Naive thymus-derived CD4-positive, alpha-beta T cell (primary cell): ENCODE measurements around the gene FSTL5. TPM values are rescaled to one million over a fixed set of nuclear protein-coding genes. Genes with fewer than 3 reads are reported as not detected.

Experiments
- ATAC-seq: fragments of 150-1000 bp; cut with Tn5 transposase; 2 replicates; pipeline ENCODE4 v1.10.0; 2021; ENCODE audit warnings: mild to moderate bottlenecking, moderate library complexity
- CTCF ChIA-PET: fragments of 350-600 bp; sonication (Branson Sonifier 250); formaldehyde crosslinking; loops from one replicate; lab custom pipeline; 2021; ENCODE audit warnings: antibody characterized with exemption; lab: Charles Lee
- POLR2A ChIA-PET: fragments of 350-600 bp; sonication (Branson Sonifier 250); formaldehyde crosslinking; loops from one replicate; lab custom pipeline; 2021; ENCODE audit warnings: antibody characterized with exemption, inconsistent platforms; lab: Charles Lee
- DNase-seq, 9 donors: peaks; one replicate each; pipeline versions ENCODE4 v3.0.0 to v3.0.0-alpha.2; 2020 to 2022; ENCODE audit warnings: mixed read lengths in 1 of 9
- H3K27ac ChIP-seq: one replicate; pipeline ENCODE4 v1.7.0; 2013; ENCODE audit warnings: mild to moderate bottlenecking, low read depth, low read length, moderate library complexity
- H3K27me3 ChIP-seq, 2 donors: one replicate each; pipeline ENCODE4 v1.7.0; 2013; ENCODE audit warnings: low read length in 2 of 2, mild to moderate bottlenecking in 2 of 2, moderate library complexity in 2 of 2; ENCODE audit not compliant: control insufficient read depth in 2 of 2, insufficient read depth in 2 of 2
- H3K36me3 ChIP-seq, 3 experiments: 1 replicate in 2 of 3; 2 replicates in 1 of 3; pipeline ENCODE4 v1.7.0; 2013; ENCODE audit warnings: low read length in 3 of 3, mild to moderate bottlenecking in 3 of 3, moderate library complexity in 1 of 3; ENCODE audit not compliant: insufficient read depth in 3 of 3, control insufficient read depth in 2 of 3
- H3K4me1 ChIP-seq, 2 donors: one replicate each; pipeline ENCODE4 v1.7.0; 2013; ENCODE audit warnings: low read length in 2 of 2, mild to moderate bottlenecking in 2 of 2, moderate library complexity in 1 of 2; ENCODE audit not compliant: control insufficient read depth in 2 of 2, insufficient read depth in 2 of 2
- H3K4me3 ChIP-seq: 2 replicates; pipeline ENCODE4 v1.7.0; 2013; ENCODE audit warnings: mild to moderate bottlenecking, low read length
- H3K9me3 ChIP-seq, 3 experiments: 1 replicate in 2 of 3; 2 replicates in 1 of 3; pipeline ENCODE4 v1.7.0; 2013; ENCODE audit warnings: low read length in 3 of 3; ENCODE audit not compliant: control insufficient read depth in 2 of 3
- H3K27ac Mint-ChIP-seq, 9 donors: one replicate each; pipeline ENCODE4 v1.8.0; 2020 to 2022; ENCODE audit warnings: mixed read lengths in 9 of 9, mild to moderate bottlenecking in 8 of 9, moderate library complexity in 5 of 9, inconsistent platforms in 2 of 9
- H3K27me3 Mint-ChIP-seq, 5 donors: one replicate each; pipeline ENCODE4 v1.8.0; 2021 to 2022; ENCODE audit warnings: mixed read lengths in 5 of 5, mild to moderate bottlenecking in 1 of 5
- H3K36me3 Mint-ChIP-seq, 5 donors: one replicate each; pipeline ENCODE4 v1.8.0; 2020 to 2022; ENCODE audit warnings: mixed read lengths in 5 of 5, mild to moderate bottlenecking in 3 of 5, inconsistent platforms in 1 of 5
- H3K4me1 Mint-ChIP-seq, 7 donors: one replicate each; pipeline ENCODE4 v1.8.0; 2020 to 2022; ENCODE audit warnings: mixed read lengths in 7 of 7, mild to moderate bottlenecking in 3 of 7, inconsistent platforms in 1 of 7
- H3K4me3 Mint-ChIP-seq, 10 donors: one replicate each; pipeline ENCODE4 v1.8.0; 2020 to 2022; ENCODE audit warnings: mild to moderate bottlenecking in 10 of 10, mixed read lengths in 10 of 10, moderate library complexity in 6 of 10, inconsistent platforms in 2 of 10
- H3K9me3 Mint-ChIP-seq, 11 donors: one replicate each; pipeline ENCODE4 v1.8.0; 2020 to 2022; ENCODE audit warnings: mixed read lengths in 11 of 11, mild to moderate bottlenecking in 4 of 11, inconsistent platforms in 1 of 11, moderate library complexity in 1 of 11
- intact Hi-C, 2 donors: fragments of 100-400 bp; cut with micrococcal nuclease; formaldehyde crosslinking; loops; one replicate each; pipeline ENCODE4 v1.15.1; 2023
- polyA plus RNA-seq, 2 donors: library from polyadenylated mRNA; unstranded; fragments of 300-500 nt; fragmentation: Illumina TruSeq; gene quantifications; one replicate each; pipeline ENCODE4 v1.2.3, GENCODE V29; 2021
- total RNA-seq, 6 experiments: library from RNA in 5 of 6; stranded (reverse) in 5 of 6; gene quantifications; 1 replicate in 5 of 6; 2 replicates in 1 of 6; pipeline ENCODE4 v1.2.3 and lab custom pipeline; 2021 to 2026

Gene FSTL5
- total and polyA plus RNA-seq, 7 experiments from 2014 or later = not detected

DNA sequence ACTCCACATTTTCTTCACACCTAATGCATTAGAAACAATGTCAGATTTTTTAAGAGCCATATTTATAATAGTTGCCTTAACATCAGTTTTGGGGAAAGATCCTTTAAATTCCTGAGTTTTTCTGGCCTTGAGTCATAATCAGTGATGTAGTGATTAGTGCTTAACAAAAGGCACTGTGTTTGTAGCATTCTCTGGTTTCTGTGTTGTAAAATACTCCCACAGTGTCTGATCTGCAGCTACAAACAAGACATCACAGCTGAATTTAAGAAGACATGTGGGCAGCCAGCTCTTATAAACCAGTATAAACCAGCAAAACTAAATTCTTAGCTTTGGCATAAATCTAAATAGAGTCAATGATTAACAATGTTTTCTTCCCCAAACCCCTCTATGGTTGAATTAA lies 233.8 kb downstream of the FSTL5 start:
- Mint-ChIP-seq H3K4me1 (no peaks in the 10 kb centered on the region), H3K4me3 (no peak overlapping the region), H3K36me3 (no peaks in the 10 kb centered on the region), H3K9me3 (peaks cover 0 to 20% (median 0%) of the 10 kb centered on the region in 11 donors), H3K27ac (no peak overlapping the region), H3K27me3 (no peaks in the 10 kb centered on the region)
- Histone ChIP-seq H3K4me3 (no peak overlapping the region), H3K27me3 (no peaks in the 10 kb centered on the region), H3K9me3 (no peaks in the 10 kb centered on the region), H3K4me1 (no peaks in the 10 kb centered on the region), H3K27ac (no peak overlapping the region), H3K36me3 (no peaks in the 10 kb centered on the region)
- ChIA-PET POLR2A (no interaction called here), CTCF (no interaction called here)
- no peak for DNase-seq
- intact Hi-C loops = no loop called here
- no peak for ATAC-seq

DNA sequence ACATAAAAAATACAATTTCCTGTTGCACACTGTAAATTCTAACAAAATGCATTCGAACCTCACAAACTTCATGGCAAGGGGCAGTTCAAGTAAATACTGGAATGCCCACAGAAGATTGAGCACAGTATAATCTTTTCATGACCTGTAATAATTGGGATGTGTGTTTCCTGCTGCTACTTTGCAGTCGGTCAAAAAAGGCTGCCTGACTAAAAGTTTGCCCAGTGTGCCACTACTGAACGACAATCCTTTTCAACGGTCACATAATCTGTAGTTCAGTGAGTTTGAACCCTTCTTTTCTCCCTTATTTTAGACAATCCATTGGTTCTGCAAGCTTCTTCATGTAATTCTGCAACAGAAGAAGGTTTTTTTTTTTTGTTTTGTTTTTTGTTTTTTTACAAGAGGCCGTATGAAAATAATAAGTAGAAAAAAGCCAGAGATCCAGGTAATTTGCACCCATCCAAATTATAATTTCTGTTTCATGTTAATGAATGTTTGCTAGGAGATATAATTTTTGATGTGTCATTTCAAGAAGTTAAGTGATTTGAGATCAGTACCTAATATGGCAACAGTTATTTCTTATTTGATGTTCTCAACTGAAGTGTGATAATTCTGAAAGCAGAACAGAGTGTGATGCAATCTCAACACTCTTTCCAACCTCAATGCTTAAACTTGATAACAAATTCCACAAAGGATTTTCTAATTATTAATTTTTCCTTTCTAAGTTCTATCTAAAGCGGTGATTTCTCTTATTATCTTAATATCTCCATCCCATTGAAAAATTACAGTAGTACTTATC lies 237.6 kb downstream of the FSTL5 start:
- H3K27me3 Mint-ChIP-seq = no peaks in the 10 kb centered on the region
- H3K4me3 ChIP-seq = no peak overlapping the region
- H3K4me1 Mint-ChIP-seq = no peaks in the 10 kb centered on the region
- H3K27me3 ChIP-seq = no peaks in the 10 kb centered on the region
- peaks cover 0 to 19% (median 0%) of the 10 kb centered on the region in 11 donors for H3K9me3 Mint-ChIP-seq
- DNase-seq = no peak
- no peak overlapping the region for H3K27ac ChIP-seq
- ATAC-seq = no peak
- H3K36me3 Mint-ChIP-seq = no peaks in the 10 kb centered on the region
- ChIA-PET POLR2A (no interaction called here), CTCF (no interaction called here)
- H3K9me3 ChIP-seq = no peaks in the 10 kb centered on the region
- H3K4me1 ChIP-seq = no peaks in the 10 kb centered on the region
- intact Hi-C loops = no loop called here
- H3K27ac Mint-ChIP-seq = no peak overlapping the region
- no peaks in the 10 kb centered on the region for H3K36me3 ChIP-seq
- H3K4me3 Mint-ChIP-seq = no peak overlapping the region

DNA sequence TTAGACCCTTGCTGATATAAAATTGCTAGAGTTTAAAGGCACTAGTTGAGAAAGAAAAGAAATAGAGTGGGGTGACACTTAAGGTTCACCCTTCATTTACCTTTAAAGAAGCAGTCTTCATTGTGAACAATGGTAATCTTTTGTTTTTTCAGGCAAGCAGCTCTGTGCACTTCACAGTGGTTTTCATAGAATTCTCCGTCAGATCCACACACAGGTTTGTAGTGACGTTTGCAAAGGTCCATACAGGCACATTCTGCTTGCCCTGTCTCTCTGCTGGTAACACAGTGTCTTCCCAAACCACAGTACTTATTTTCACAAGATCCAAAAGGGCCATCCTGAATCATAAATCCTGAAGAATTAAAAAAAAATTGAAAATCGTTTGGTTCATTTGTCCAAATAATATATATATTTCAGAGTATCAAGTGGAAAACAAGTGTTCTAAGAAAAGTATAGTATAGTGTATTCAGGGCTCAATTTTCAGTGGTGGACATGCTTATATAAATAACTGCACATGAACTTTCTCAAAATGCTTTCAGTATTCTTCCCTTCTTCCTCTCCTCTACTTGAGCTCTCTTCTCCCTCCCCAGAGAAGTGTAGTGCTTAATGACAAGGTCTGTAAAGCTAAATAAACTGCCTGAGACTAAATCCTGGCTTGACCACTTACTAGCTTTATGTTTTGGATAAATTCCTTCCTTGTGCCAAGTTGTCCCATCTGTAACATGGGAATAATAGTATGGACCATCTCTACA lies 243.3 kb downstream of the FSTL5 start:
- Mint-ChIP-seq H3K4me1 (no peaks in the 10 kb centered on the region), H3K27ac (no peak overlapping the region), H3K9me3 (peaks cover 0 to 4% (median 0%) of the 10 kb centered on the region in 11 donors), H3K4me3 (no peak overlapping the region), H3K27me3 (no peaks in the 10 kb centered on the region), H3K36me3 (no peaks in the 10 kb centered on the region)
- Histone ChIP-seq H3K4me3 (no peak overlapping the region), H3K4me1 (no peaks in the 10 kb centered on the region), H3K36me3 (no peaks in the 10 kb centered on the region), H3K27ac (no peak overlapping the region), H3K9me3 (no peaks in the 10 kb centered on the region), H3K27me3 (no peaks in the 10 kb centered on the region)
- intact Hi-C loops = no loop called here
- no peak for ATAC-seq
- no peak for DNase-seq
- ChIA-PET POLR2A (no interaction called here), CTCF (no interaction called here)

DNA sequence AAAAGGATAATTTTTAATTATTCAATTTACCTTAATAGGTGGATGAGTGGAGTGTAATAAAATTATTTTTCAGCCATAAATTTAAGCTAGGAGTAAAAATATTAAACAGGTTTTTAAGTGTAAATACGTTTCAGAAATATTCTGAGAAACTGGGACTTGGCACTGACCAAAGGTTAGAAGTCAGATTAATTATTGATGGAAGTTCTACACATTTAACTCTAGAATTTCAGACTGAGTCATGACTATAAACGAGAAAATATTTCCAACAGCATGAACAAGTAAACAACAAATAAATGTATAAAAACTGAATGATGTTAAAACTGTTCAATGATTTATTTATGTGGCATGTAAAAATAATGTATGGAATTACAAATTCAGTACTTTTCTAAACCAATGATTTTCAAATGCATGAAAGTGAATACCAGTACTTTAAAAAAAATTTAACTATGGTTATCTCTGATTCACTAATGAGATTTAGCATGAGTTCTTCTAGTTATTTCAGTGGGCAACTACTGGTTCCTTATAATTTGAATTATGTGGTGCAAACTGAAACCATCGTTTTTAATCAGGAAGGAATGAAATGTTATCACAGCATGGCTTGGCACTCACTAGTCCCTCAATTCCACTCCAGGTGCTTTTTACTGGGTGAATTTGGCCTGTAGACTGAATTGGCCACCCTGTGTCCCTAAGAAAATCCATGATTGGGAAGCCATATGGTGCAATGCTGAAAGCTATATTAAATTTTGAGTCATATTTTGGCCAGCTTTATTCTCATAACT lies 244.2 kb downstream of the FSTL5 start:
- DNase-seq = no peak
- Histone ChIP-seq H3K4me1 (no peaks in the 10 kb centered on the region), H3K27me3 (no peaks in the 10 kb centered on the region), H3K9me3 (no peaks in the 10 kb centered on the region), H3K27ac (no peak overlapping the region), H3K36me3 (no peaks in the 10 kb centered on the region), H3K4me3 (no peak overlapping the region)
- Mint-ChIP-seq H3K27ac (no peak overlapping the region), H3K4me3 (no peak overlapping the region), H3K27me3 (no peaks in the 10 kb centered on the region), H3K4me1 (no peaks in the 10 kb centered on the region), H3K36me3 (no peaks in the 10 kb centered on the region), H3K9me3 (peaks cover 0 to 4% (median 0%) of the 10 kb centered on the region in 11 donors)
- CTCF ChIA-PET = no interaction called here
- ATAC-seq = no peak
- POLR2A ChIA-PET = no interaction called here
- intact Hi-C loops = no loop called here

DNA sequence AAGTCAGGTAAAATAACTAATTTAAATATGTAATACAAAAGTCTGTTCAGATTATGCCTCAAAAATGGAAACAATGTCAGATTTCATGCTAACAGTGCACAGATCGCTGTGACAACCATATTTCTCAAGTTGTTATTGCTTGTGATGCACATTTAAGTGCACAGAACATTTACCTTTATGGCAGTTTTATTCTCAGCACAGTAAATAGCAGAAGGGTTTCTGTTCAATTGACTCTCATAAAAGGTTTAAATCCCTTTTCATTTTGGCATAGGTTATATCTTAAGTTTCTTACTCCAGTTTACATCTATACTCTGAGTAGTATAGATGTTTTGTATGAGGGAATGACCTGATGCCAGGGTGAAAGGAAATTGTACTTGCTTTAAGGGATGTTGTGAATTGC lies 247.8 kb downstream of the FSTL5 start:
- DNase-seq = no peak
- Mint-ChIP-seq H3K4me1 (no peaks in the 10 kb centered on the region), H3K36me3 (no peaks in the 10 kb centered on the region), H3K27ac (no peak overlapping the region), H3K4me3 (no peak overlapping the region), H3K9me3 (peaks cover 0 to 8% (median 2%) of the 10 kb centered on the region in 11 donors), H3K27me3 (no peaks in the 10 kb centered on the region)
- H3K36me3 ChIP-seq = no peaks in the 10 kb centered on the region
- ChIA-PET POLR2A (no interaction called here), CTCF (no interaction called here)
- no peak overlapping the region for H3K27ac ChIP-seq
- no peaks in the 10 kb centered on the region for H3K27me3 ChIP-seq
- H3K9me3 ChIP-seq = no peaks in the 10 kb centered on the region
- H3K4me3 ChIP-seq = no peak overlapping the region
- intact Hi-C loops = no loop called here
- no peak for ATAC-seq
- H3K4me1 ChIP-seq = no peaks in the 10 kb centered on the region

DNA sequence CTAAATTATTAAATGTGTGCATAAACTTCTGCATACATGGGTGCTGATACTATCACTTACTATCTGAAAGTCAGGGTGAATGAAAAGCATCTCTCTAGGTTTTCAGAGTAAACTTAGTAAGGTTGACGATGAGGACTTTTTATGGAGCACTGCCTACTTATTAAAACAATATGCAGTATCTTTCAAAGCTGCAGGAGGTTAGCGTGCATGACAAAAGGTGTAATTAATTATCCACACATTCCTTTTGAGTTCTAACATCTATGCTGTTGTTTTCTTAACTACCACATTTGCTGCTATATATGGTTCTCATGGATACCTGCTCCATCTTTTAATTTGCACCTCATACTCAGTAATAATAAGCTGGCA lies 256.2 kb downstream of the FSTL5 start:
- Mint-ChIP-seq H3K4me3 (no peak overlapping the region), H3K4me1 (no peaks in the 10 kb centered on the region), H3K27me3 (no peaks in the 10 kb centered on the region), H3K36me3 (no peaks in the 10 kb centered on the region), H3K27ac (no peak overlapping the region), H3K9me3 (peaks cover 0 to 7% (median 1%) of the 10 kb centered on the region in 11 donors)
- Histone ChIP-seq H3K27ac (no peak overlapping the region), H3K36me3 (no peaks in the 10 kb centered on the region), H3K4me3 (no peak overlapping the region), H3K4me1 (no peaks in the 10 kb centered on the region), H3K9me3 (no peaks in the 10 kb centered on the region), H3K27me3 (no peaks in the 10 kb centered on the region)
- DNase-seq (no peak), ATAC-seq (no peak)
- intact Hi-C loops = no loop called here
- CTCF ChIA-PET = no interaction called here
- POLR2A ChIA-PET = no interaction called here
